HL-60/S4 treated with retinoic acid at 250 ng/mL for 4 days and 3 days (cell line): Measurements from ENCODE around the gene EEPD1.

Source experiments
- in situ Hi-C: fragments of 300-500 bp; cut with MboI; formaldehyde crosslinking; loops from 2 replicates; pipeline ENCODE4 v1.7.0; 2022; ENCODE audit warnings: low sequenced_read_pairs

The EEPD1 gene

DNA sequence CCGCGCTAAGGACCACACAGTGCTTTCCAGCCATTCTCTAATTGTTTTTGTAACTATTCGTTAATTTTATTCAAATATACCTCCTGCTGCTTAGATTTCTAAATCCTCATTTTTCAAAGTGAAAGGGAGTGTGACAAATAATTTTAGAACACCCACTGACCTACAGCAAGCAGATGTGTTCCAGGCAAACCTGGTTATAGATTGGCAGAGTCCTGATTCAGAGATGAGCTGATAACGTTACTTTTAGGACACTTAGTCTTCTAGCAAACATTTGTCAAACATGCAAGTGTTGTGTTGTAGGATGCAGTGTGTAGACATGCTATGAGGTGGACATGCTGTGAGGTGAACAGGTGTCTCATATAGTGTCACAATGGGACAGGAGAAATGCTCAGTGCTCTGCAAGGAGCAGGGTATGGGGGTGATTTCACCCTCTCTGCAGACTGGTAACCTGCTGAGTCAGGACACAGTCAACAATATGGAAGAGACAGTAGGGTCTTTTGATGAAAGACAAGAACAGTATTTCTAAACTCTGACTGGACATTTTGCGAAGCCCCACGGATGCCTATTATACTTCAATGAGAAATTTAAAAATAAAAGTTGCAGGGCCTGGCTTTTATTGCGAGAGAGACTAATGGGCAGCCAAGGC is 144.4 kb downstream of the EEPD1 start:
- in situ Hi-C loops, result loop anchor here (10.0 kb wide), 1 partner anchor 313 kb away; no protein-coding TSS in a partner anchor

DNA sequence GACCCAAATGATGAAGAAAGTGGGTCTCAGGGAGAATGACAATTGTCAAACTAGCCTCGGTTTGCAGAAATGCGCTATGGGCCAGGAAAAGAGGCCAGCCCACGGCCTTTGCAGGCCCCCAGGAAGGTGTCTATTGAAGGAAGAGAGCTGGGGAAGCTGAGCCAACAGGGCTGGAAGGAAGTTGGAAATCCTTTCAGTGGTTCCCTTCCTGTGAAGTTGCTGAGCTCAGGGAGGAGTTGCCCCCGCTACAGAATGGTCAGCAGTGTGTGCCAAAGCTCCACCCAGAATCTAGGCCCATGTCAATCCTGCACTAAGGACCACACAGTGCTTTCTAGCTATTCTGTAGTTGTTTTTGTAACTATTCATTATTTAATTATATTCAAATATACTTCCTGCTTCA is 145.1 kb downstream of the EEPD1 start:
- in situ Hi-C loops, result loop anchor here (10.0 kb wide), 1 partner anchor 313 kb away; no protein-coding TSS in a partner anchor

DNA sequence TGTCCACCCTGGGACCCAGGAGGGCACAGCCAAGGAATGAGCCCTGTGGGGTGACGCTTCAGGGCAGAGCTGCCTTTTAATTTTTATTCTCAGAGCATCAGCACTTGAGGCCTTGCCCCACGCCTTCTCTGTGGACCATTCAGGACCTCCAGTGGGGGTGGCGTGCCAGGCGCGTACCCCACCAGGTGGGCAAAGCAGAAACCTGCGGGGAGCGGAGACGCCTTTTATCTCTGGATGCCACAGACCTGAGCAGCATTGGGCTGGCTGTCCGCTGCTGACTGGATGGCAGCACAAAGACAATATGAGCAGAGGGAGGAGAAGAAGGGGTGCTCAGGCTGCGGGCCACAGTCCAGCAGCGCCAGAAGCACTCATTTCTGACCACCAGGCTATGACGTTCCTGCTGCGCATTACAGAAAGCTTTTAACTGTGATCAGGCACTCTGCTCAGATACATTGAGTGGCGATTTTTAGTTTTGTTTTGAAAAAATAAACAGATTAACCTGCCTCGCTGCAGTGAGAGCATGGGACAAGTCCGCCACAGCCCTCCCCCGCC is 146.2 kb downstream of the EEPD1 start:
- in situ Hi-C loops, result loop anchor here (10.0 kb wide), 1 partner anchor 314 kb away; no protein-coding TSS in a partner anchor

DNA sequence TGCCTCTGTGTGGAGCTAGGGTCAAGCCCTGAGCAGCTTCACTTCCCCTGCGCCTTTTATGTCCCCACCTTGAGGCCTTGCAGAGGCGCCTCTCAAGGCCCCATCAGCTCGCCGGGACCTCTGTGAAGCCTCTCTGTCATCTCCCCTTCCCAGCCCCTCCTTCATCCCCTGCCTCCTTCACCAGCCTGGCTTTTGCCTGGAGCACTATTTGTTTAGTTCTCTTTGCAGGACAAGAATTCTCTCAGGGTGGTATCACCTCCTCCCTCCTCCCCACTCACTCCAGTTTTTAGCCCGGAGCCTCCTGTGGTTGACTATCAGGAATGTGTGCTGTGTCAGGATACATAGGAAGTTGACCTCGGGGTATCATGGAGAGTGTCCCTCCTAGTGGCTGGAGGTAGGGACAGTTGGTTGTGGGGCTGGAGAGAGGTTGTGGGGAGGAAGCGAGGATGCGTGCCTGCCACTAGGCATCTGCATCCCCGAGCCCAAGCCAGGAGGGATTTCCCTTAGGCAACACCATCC is 146.8 kb downstream of the EEPD1 start:
- in situ Hi-C loops, result loop anchor here (10.0 kb wide), 1 partner anchor 315 kb away; no protein-coding TSS in a partner anchor

DNA sequence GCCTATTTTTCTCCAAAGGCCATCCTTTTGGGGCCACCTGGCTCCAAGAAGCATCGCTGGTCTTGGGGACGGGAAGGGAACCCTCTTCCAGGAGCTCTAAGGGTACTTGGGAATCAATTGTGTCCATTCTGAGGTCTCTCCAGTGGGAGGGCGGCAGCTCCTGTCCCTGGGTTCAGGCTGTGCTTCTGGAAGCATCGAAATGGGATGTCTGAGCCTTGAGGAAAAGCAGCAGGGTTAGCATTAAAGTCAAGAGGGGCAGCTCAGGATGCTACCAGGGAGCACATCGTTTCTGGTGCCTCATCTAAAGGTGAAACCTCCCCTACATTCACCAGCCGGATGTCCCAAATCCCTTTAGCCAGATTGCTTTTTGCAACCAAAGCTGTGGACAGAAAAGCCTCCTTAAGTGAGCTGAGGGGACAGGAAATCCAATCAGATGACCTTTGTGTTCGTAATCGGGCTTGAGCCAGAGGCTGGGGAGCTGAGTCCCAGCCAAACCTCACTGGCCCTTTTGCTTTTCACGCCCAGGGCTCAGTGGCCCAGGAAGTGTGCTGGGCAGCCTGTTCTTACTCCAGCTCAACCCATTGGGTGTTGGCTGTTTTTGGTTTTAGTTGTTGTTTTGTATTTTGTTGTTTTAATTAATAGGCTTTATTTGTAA is 147.8 kb downstream of the EEPD1 start:
- in situ Hi-C loops, result no loop called here

DNA sequence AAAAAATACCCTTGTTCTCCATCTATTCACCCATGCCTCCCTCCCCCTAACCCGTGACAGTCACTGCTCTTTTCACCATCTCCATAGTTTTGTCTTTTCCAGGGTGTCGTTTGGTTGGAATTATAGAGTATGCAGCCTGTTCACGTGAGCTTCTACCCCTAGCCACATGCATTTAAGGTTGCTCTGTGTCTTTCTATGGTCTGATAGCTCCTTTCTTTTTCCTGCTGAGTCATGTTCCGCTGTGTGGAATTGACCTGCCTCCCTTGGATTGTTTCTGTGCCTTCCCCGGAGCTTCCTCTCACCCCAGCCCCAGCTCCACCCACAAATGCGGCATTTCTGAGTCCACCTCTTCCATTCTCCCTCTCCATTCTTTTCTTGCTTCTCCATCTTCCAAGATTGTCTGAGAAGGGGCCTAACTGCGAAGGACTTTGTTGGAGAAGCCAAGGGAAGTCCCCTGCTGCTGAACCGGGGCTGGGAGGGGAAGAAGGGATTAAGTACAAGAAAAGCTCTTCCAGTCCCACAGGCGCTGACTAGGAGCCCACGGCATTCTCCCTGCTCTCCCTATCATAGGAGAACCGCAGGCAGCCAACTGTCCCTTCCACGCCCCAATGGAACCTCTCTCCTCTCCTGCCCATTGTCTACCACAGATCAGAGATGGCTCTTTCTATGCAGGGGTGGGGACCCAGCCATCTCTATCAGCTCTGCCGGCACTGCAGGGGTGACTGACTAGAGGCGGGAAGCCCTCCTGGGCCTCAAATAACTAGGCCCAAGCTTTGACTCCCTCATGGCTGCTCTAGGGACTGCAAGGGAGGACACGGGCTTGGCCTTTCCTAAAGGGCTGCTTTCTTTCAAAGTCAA is 149.1 kb downstream of the EEPD1 start:
- in situ Hi-C loops, result no loop called here

DNA sequence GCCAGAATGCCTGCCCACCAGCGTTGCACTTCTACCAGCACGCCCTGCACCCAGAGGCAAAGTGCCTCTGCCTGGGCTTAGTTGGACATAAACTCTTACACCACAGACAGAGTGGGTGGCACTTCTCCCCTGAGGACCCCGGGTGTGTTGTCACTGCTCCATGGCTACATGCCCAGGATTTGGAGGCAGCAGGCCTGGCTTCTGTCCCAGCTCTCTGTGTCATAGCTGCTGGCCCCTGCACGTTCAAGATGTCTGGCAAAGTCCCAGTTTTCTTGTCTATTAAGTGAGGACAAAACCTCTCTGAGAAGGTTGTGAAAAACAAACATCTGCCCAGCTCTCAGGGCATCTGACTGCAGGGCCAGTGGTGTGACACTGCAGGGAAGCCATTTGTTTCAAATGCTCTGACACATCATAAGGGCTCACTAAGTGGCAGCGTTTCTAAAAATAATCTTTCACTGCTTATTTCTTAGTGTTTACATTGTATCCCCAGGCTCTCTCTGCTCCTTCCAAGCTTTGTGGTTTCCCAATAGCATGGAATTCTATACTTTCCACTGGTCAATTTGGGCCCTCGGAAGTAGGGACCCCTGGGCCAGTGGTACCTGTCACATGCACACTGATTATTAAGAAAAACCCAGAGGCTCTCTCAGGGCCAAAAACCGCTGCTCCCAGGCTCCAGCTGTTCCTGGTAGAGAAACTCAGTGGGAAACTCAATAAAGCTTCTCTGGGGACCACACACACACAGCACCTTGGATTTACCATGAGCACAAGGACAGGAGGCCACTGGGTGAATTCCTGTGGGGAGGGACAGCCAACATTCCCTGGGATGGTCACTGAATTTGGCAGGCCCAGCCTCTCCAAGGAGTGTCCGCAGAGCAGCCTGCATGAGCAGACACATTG is 150.4 kb downstream of the EEPD1 start:
- in situ Hi-C loops, result no loop called here

DNA sequence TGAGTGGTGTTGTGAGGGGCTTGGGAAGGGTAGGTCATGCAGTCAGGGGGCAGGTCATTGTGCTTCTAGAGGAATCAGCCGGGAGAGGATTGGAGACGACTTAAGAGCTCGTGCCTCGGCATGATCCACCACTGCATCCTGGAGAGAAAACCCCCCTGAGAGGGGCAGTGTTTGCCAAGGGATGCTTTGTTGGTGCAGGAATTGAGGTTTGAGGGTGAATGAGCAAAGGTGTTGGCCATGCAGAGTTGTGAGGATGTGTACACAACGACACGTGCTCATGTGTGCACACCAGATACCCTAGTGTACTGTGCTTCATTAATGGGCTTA is 151.0 kb downstream of the EEPD1 start:
- in situ Hi-C loops, result no loop called here

DNA sequence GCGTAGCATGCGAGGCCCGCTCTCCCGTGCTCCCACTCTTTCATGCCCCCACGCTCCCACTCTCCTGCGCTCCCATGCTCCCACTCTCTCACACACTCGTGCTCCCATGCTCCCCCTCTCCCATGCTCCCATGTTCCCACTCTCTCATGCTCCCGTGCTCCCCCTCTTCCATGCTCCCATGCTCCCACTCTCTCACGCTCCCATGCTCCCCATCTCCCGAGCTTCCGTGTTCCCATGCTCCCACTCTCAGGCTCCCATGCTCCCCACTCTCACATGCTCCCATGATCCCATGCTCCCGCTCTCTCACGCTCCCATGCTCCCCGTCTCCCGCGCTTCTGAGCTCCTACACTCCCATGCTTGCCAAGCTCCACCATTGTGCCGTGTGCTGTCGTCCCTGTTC is 152.2 kb downstream of the EEPD1 start:
- in situ Hi-C loops, result no loop called here

DNA sequence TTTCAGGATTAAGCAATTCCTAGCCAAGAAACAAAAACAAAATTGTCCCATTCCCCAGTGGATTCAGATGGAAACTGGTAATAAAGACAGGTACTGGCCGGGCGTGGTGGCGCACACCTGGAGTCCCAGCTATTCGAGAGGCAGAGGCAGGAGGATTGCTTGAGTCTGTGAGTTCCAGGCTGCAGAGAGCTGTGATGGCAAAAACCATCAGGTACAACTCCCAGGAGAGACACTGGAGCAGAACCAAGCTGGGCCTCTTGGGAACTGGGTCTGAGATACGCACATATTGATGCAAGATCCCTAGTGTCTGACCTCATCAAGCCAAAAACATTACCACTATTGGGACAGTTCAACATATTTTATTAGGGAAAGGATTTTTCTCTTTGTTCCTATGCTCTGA is 152.6 kb downstream of the EEPD1 start:
- in situ Hi-C loops, result no loop called here

DNA sequence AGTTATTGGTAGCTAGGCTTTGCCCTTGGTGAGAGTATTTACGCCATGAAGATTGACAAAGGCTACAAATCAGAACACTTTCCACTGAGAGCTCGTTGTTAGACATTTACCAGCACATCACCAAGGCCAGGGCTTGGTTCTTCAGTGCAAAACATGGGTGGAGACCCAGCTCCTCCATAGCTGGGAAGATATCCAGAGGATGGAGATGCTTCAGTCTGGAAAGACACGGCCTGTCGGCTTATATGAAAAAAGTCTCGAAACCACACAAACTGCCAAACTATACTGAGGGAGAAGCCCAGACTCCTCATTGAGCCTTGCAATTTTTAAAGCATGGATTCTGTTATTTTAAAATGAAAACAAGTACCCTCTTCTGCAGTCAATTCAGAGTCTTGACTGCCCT is 153.2 kb downstream of the EEPD1 start:
- in situ Hi-C loops, result no loop called here

DNA sequence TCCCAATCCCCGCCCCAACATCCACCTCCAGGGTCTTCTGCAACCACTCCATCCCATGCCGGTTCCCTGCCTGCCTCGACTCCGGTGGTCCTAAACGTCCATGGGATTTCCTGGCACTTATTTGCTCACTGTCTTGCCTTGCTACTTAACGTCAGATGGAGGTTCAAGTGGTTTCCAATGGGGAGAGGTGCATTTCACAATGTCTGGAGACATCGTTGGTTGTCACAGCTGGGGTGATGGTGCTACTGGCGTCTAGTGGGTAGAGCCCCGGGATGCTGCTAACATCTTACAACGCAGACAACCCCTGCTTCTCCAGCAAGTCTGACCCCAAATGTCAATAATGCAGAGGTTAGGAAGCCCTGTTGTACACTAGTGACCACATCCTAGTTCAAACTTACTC is 153.7 kb downstream of the EEPD1 start:
- in situ Hi-C loops, result no loop called here

DNA sequence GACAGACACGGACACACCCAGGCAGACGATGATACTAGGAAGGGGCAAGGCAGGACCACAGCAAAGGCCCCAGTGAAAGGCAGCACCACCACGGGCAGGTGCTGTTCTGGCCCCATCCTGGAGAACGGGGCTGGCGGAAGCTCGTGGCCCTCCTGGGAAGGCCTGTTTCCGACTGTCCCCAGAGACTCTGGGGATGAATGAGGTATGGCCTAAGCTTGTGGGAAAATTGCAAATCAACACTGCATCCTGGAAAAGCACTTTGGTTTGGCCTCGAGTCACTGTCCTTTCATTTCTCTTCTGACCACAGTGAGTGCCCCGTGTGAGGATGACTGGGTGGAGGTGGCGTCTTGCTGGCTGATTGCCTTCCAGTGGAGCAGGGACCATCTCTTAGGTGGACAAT is 155.0 kb downstream of the EEPD1 start:
- in situ Hi-C loops, result no loop called here

DNA sequence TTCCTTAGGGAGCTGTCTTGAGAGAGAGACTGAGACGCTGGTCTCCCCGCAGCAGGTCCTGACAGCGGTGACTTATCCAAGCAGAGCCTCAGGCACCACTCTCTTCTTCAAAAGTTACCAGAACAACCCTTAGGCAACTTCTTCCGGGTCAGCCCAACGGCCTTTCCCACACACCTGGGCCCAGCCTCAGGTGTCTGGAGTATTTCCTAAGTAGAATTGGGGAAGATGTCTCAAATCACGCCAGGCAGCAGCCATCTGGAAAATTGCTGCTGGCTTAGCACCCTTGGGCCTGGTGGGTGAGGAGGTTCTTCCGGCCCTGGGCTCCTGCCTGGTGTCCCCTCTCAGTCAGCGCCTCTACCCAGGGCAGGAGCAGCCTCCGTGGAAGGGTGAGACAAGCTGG is 156.2 kb downstream of the EEPD1 start:
- in situ Hi-C loops, result no loop called here

DNA sequence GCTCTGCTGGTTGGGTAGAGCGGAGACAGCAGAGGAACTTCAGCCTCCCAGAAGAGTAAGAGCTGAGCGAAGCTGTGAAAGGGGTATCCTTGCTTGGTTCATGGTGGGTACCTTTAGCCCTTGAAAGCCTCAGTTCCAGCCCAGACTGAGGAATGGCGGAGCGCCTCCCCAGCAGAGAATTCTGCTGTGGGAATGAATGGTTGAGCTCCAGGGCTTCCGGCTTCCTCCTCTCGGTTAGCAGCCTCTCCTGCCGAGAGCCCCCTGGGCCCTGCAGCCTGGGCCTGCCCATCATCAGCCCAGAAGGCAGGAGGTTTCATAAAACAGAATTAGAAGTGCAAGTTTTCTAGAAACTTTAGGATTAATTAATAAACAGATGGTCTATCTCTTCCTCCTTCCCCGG is 156.7 kb downstream of the EEPD1 start:
- in situ Hi-C loops, result no loop called here

DNA sequence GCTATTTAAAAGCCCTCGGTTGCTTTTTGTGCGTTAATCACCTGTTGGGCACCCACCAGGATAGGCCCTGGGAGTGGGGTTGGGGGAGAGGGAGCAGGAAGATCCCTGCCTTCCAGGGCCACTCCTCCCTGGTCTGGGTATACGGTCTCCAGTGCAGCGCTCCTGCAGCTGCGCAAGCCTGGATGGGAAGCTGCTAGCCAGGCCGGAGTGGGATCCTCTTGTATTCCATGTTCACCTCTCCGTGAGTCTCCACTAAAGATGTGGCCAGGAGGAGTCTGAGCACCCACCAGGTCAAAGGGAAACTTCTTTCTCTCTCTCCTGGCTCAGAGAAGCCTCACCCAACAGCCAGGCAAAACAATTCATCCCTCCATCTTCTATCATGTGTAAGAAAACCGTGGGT is 157.8 kb downstream of the EEPD1 start:
- in situ Hi-C loops, result no loop called here

DNA sequence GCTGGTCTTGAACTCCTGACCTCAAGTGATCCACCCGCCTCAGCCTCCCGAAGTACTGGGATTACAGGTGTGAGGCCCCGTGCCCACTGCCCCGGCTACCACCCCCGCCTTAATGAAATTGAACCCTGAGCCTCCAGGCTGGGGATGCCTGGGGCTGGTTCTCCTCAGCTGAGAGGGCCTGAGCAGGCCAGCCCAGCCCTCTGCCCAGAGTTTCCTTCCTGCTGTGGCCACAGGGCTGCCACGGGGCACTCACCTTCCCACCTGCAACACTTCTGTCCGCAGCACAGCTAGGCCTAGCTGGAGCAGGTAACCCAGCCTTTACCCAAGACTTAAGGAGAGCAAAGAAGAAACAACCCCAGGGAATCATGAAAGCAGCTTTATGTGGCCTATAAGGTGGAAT is 158.5 kb downstream of the EEPD1 start:
- in situ Hi-C loops, result no loop called here

DNA sequence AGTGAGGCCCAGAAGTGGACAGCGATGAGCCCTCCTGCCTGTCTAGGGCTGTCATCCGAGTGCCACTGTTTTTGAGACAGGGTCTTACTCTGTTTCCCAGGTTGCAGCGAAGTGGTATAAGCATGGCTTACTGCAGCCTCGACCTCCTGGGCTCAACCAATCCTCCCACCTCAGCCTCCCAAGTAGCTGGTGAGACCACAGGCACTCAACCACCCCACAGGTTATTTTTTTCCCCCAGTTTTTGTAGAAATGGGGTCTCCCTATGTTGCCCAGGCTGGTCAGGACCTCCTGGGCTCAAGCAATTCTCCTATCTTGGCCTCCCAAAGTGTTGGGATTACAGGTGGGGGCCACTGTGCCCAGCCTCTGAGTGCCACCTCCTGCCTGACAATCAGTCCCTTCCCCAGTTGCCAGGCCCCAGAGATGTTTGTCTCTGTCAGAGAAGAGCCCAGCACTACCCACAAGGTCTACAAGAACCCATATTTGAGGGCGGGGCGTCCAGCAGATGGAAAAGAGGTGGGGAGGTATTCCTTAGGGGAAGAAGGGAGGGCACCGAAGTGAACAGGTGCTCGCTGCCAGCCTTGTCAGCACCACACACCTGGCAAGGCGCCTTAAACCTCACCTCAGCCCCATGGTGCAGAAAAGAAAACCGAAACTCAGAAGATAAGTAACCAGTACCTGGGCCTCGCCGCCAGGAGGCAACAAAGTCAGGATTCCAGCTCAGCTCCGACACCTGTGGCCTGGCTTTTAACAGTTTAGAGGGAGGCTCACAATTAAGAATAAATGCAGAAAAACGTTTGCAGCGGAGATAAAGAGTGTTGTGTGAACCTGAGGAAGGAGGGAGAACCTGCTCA is 159.2 kb downstream of the EEPD1 start:
- in situ Hi-C loops, result no loop called here

DNA sequence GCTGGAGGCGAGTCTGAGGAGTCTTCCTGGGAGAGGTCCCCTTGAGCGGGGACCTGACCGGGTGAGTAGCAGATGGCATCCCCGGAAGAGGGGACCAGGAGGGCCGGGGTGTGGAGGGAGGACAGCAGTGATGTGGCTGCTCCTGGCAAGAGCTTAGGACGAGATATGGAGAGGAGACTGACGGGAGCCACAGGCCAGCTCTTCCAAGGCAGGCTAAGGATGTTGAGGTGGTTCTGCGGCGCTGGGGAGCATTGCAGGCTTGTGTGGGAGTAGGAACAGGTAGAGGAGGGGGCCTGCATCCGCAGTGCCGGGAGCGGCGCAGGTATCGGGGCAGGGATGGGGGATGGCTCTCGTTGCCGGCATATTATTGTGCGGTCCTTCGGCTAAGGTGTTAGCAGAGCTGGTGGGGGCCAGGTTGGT is 159.9 kb downstream of the EEPD1 start:
- in situ Hi-C loops, result no loop called here
